KMS-11 (cell line): ENCODE measurements around the gene BCL2L12.

ENCODE experiments used
- H2AFZ ChIP-seq: fragments of 200-600 bp; sonication (generic); 2 replicates; pipeline ENCODE4 v1.6.1; 2016; ENCODE audit warnings: antibody characterized with exemption, mixed run types, low read depth
- H3K27ac ChIP-seq: fragments of 200-600 bp; sonication (generic); 2 replicates; pipeline ENCODE4 v1.6.1; 2016; ENCODE audit warnings: mild to moderate bottlenecking, mixed run types
- H3K27me3 ChIP-seq: fragments of 200-600 bp; sonication (generic); 2 replicates; pipeline ENCODE4 v1.6.1; 2017; ENCODE audit warnings: mild to moderate bottlenecking, low read depth, mixed run types, moderate library complexity; ENCODE audit not compliant: insufficient read depth
- H3K36me3 ChIP-seq: fragments of 200-600 bp; sonication (generic); 2 replicates; pipeline ENCODE4 v1.6.1; 2017; ENCODE audit warnings: mild to moderate bottlenecking, mixed run types; ENCODE audit not compliant: insufficient read depth
- H3K4me1 ChIP-seq: fragments of 200-600 bp; sonication (generic); 2 replicates; pipeline ENCODE4 v1.6.1; 2016; ENCODE audit warnings: mild to moderate bottlenecking, low read depth, mixed run types; ENCODE audit not compliant: poor library complexity, severe bottlenecking
- H3K4me2 ChIP-seq: fragments of 200-600 bp; sonication (generic); 2 replicates; pipeline ENCODE4 v1.7.0; 2016; ENCODE audit warnings: mild to moderate bottlenecking, mixed run types
- H3K4me3 ChIP-seq: fragments of 200-600 bp; sonication (generic); IDR thresholded peaks from 2 replicates; pipeline ENCODE4 v1.6.1; 2017; ENCODE audit warnings: low read depth, low read length, mixed read lengths; ENCODE audit not compliant: insufficient read depth
- H3K79me2 ChIP-seq: fragments of 200-600 bp; sonication (generic); 2 replicates; pipeline ENCODE4 v1.6.1; 2016; ENCODE audit warnings: low read depth, mixed run types; ENCODE audit not compliant: insufficient read depth
- H3K9ac ChIP-seq: fragments of 200-600 bp; sonication (generic); 2 replicates; pipeline ENCODE4 v1.6.1; 2016; ENCODE audit warnings: mild to moderate bottlenecking, mixed run types
- H4K20me1 ChIP-seq: fragments of 200-600 bp; sonication (generic); 2 replicates; pipeline ENCODE4 v1.6.1; 2016; ENCODE audit warnings: mild to moderate bottlenecking, mixed run types; ENCODE audit not compliant: insufficient read depth
- CTCF ChIP-seq: fragments of 200-600 bp; sonication (generic); conservative IDR thresholded peaks from 2 replicates; pipeline ENCODE4 v1.6.1; 2017; ENCODE audit warnings: low read depth, mild to moderate bottlenecking, antibody characterized with exemption, low read length, moderate library complexity, mixed read lengths

The BCL2L12 gene

GRCh38 chr19:49679771-49680413, 14.2 kb downstream of the BCL2L12 start:
- no peak overlapping the region for H3K4me3 ChIP-seq
- no peak for TF ChIP-seq CTCF
- peaks cover 62% of the 10 kb centered on the region for H3K79me2 ChIP-seq
- H4K20me1 ChIP-seq = peaks cover 10% of the 10 kb centered on the region; the same call in 1 of the 2 replicates
- H3K4me2 ChIP-seq = peak overlapping the region; percentile 38
- H3K27ac ChIP-seq = 0 out of 2 replicates have a peak overlapping the region, but pooled peaks have one; percentile 19
- peaks cover 35% of the 10 kb centered on the region for H3K4me1 ChIP-seq
- H3K9ac ChIP-seq = no peak overlapping the region; the same call in 1 of the 2 replicates
- H3K36me3 ChIP-seq = peaks cover 9% of the 10 kb centered on the region; the same call in 1 of the 2 replicates
- no peaks in the 10 kb centered on the region for H3K27me3 ChIP-seq
- no peak overlapping the region for H2AFZ ChIP-seq

DNA sequence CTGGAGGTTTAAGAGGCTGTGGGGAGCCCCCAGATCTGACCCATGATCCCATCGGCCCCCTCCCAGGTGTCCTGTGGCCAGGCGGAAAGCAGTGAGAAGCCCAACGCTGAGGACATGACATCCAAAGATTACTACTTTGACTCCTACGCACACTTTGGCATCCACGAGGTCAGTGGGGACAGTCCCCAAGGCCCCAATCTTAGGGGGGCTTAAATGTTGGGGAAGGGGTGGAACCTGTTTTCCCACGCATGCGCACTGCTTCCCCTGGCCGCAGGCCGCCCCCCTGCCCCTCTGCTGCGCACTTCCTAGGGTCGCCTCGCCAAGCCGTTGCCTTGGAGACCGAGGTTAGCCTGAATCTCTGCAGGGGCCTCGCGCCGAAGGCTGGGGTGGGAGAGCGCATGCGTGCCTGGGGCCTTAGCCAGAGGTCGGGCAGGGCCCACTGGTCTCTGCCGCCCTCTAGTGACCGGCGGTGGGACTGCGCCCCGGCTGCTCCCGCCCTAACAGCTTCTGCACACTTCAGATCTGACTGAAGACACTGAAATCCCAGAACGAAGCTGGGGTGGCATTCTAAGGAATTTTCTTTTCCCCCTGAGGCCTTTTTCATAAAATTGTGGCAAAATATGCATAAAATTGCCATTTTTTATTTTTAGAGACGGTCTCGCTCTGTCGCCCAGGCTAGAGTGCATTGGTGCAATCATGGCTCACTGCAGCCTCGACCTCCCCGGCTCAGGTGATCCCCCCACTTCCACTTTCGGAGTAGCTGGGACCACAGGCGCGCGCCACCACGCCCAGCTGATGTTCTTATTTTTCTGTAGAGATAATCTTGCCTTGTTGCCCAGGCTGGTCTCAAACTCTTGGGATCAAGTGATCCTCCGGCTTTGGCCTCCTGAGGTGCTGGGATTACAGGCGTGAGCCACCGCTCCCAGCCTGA, 15.0 kb downstream of the BCL2L12 start:
- H3K4me3 ChIP-seq = no peak overlapping the region
- H3K9ac ChIP-seq = no peak overlapping the region
- no peak overlapping the region for H2AFZ ChIP-seq
- 0 out of 2 replicates have a peak overlapping the region, but pooled peaks have one; percentile 19 for H3K27ac ChIP-seq
- H3K79me2 ChIP-seq = peaks cover 62% of the 10 kb centered on the region
- H3K36me3 ChIP-seq = peaks cover 9% of the 10 kb centered on the region; the same call in 1 of the 2 replicates
- peaks cover 10% of the 10 kb centered on the region; the same call in 1 of the 2 replicates for H4K20me1 ChIP-seq
- no peaks in the 10 kb centered on the region for H3K27me3 ChIP-seq
- peak; percentile 96 for TF ChIP-seq CTCF
- H3K4me1 ChIP-seq = peaks cover 29% of the 10 kb centered on the region
- peak overlapping the region; percentile 41; the same call in 1 of the 2 replicates for H3K4me2 ChIP-seq

GRCh38 chr19:49681830-49682229, 16.1 kb downstream of the BCL2L12 start:
- Histone ChIP-seq H3K4me3 (no peak overlapping the region), H3K36me3 (peaks cover 9% of the 10 kb centered on the region; the same call in 1 of the 2 replicates), H3K9ac (no peak overlapping the region), H2AFZ (no peak overlapping the region), H3K4me2 (no peak overlapping the region), H3K27me3 (no peaks in the 10 kb centered on the region), H3K79me2 (peaks cover 62% of the 10 kb centered on the region), H4K20me1 (peaks cover 10% of the 10 kb centered on the region; the same call in 1 of the 2 replicates), H3K27ac (no peak overlapping the region), H3K4me1 (peaks cover 29% of the 10 kb centered on the region)
- TF ChIP-seq CTCF = no peak

- no peak for TF ChIP-seq CTCF
- Histone ChIP-seq H3K4me2 (no peak overlapping the region), H4K20me1 (peaks cover 10% of the 10 kb centered on the region; the same call in 1 of the 2 replicates), H3K9ac (no peak overlapping the region), H3K79me2 (peaks cover 59% of the 10 kb centered on the region), H3K4me3 (no peak overlapping the region), H3K27me3 (no peaks in the 10 kb centered on the region), H3K36me3 (peaks cover 9% of the 10 kb centered on the region; the same call in 1 of the 2 replicates), H2AFZ (no peak overlapping the region), H3K27ac (no peak overlapping the region), H3K4me1 (peaks cover 29% of the 10 kb centered on the region)
Measured at GRCh38 chr19:49682274-49682673, 16.5 kb downstream of the BCL2L12 start.
